K562 (cell line): ENCODE data around the gene SRM. TPM values are rescaled to one million over a fixed set of nuclear protein-coding genes. Genes with fewer than 3 reads are reported as not detected.

Experiments
- BRD9 ChIP-seq: fragments of 450-650 bp; IDR thresholded peaks from 2 replicates; pipeline ENCODE4 v1.6.1; 2018; ENCODE audit warnings: low read depth; ENCODE audit not compliant: partially characterized antibody
- C11orf30 ChIP-seq: fragments of 450-650 bp; IDR thresholded peaks from 2 replicates; pipeline ENCODE4 v1.6.1; 2016; ENCODE audit warnings: low read depth, mild to moderate bottlenecking
- E2F1 ChIP-seq: sonication (generic); formaldehyde crosslinking; IDR thresholded peaks from 2 replicates; pipeline ENCODE4 v1.8.1; 2023; ENCODE audit warnings: mild to moderate bottlenecking, missing genetic modification reagents, moderate library complexity
- IRF1 ChIP-seq: sonication (generic); formaldehyde crosslinking; IDR thresholded peaks from 2 replicates; pipeline ENCODE4 v1.8.0; 2022; ENCODE audit warnings: missing genetic modification reagents, mild to moderate bottlenecking, borderline replicate concordance
- KDM5B ChIP-seq: fragments of 200-600 bp; sonication (generic); IDR thresholded peaks from 2 replicates; pipeline ENCODE4 v1.6.1; 2012; ENCODE audit warnings: low read depth, mild to moderate bottlenecking, moderate library complexity, low read length, control low read depth, inconsistent platforms; ENCODE audit not compliant: insufficient replicate concordance
- L3MBTL2 ChIP-seq: fragments of 450-650 bp; IDR thresholded peaks from 2 replicates; pipeline ENCODE4 v1.6.1; 2016; ENCODE audit warnings: mild to moderate bottlenecking, moderate library complexity
- MAFF ChIP-seq: IDR thresholded peaks from 2 replicates; pipeline ENCODE4 v1.6.1; 2012; ENCODE audit warnings: low read length, improper control_type of control experiment
- NKRF ChIP-seq: fragments of 450-650 bp; IDR thresholded peaks from 2 replicates; pipeline ENCODE4 v1.6.1; 2016; ENCODE audit warnings: borderline replicate concordance
- PHB2 ChIP-seq: fragments of 450-650 bp; IDR thresholded peaks from 2 replicates; pipeline ENCODE4 v1.6.1; 2017; ENCODE audit warnings: low read depth
- PHF8 ChIP-seq: fragments of 200-600 bp; sonication (generic); IDR thresholded peaks from 2 replicates; pipeline ENCODE4 v1.6.1; 2012; ENCODE audit warnings: mixed run types, mild to moderate bottlenecking, inconsistent platforms, low read length, moderate library complexity, borderline replicate concordance
- PML ChIP-seq: IDR thresholded peaks from 2 replicates; pipeline ENCODE4 v1.6.1; 2012; ENCODE audit warnings: low read length, inconsistent platforms
- POLR2AphosphoS5 ChIP-seq: IDR thresholded peaks from 2 replicates; pipeline ENCODE4 v1.6.1; 2011; ENCODE audit warnings: mild to moderate bottlenecking, low read depth, low read length, moderate library complexity; ENCODE audit not compliant: control insufficient read depth, insufficient read depth
- PTRF ChIP-seq: fragments of 450-650 bp; IDR thresholded peaks from 2 replicates; pipeline ENCODE4 v1.6.1; 2016; ENCODE audit warnings: mild to moderate bottlenecking, missing genetic modification characterization, missing compliant biosample characterization
- SREBF1 ChIP-seq: fragments of 150-350 bp; IDR thresholded peaks from 2 replicates; pipeline ENCODE4 v1.6.1; 2014; ENCODE audit warnings: antibody characterized with exemption, low read depth, low read length, borderline replicate concordance
- TRIM24 ChIP-seq, 2 experiments: fragments of 450-650 bp; IDR thresholded peaks; 2 replicates each; pipeline ENCODE4 v1.6.1; 2016
- VEZF1 ChIP-seq: fragments of 200-800 bp; sonication (Bioruptor generic); IDR thresholded peaks from 2 replicates; pipeline ENCODE4 v1.6.1; 2017; ENCODE audit warnings: missing genetic modification characterization, missing compliant biosample characterization
- YY1 ChIP-seq, 3 experiments: IDR thresholded peaks; 2 replicates each; pipeline ENCODE4 v1.6.1; 2011; ENCODE audit warnings: low read length in 2 of 3, mild to moderate bottlenecking in 2 of 3, moderate library complexity in 2 of 3, borderline replicate concordance in 1 of 3, control low read depth in 1 of 3, low read depth in 1 of 3; ENCODE audit not compliant: insufficient read depth in 3 of 3, insufficient replicate concordance in 2 of 3, control insufficient read depth in 1 of 3, insufficient read length in 1 of 3; ENCODE audit errors: extremely low read depth in 1 of 3
- ZFX ChIP-seq: sonication (generic); formaldehyde crosslinking; IDR thresholded peaks from 2 replicates; pipeline ENCODE4 v1.8.0; 2022; ENCODE audit warnings: mild to moderate bottlenecking, missing genetic modification reagents, moderate library complexity
- ZNF274 ChIP-seq: IDR thresholded peaks from 2 replicates; pipeline ENCODE4 v1.6.1; 2011; ENCODE audit warnings: low read depth, mild to moderate bottlenecking, low read length, moderate library complexity, borderline replicate concordance
- ZNF282 ChIP-seq: sonication (generic); formaldehyde crosslinking; IDR thresholded peaks from 2 replicates; pipeline ENCODE4 v1.8.1; 2023; ENCODE audit warnings: missing genetic modification reagents
- ZNF41 ChIP-seq: fragments of 250-450 bp; sonication (Bioruptor Pico); conservative IDR thresholded peaks from 2 replicates; pipeline ENCODE4 v1.4.0; 2020; ENCODE audit warnings: mild to moderate bottlenecking
- polyA plus RNA-seq, 8 experiments: library from polyadenylated mRNA; depleted of rRNA in 4 of 8; stranded (reverse) in 5 of 8; unstranded in 3 of 8; fragments of >200 nt; fragmentation: Nextera tagmentation in 2 of 8; fragmentation: Illumina TruSeq in 1 of 8; extraction: Ambion mirVana in 2 of 8; extraction: Trizol in 1 of 8; gene quantifications; 2 replicates each; pipeline versions ENCODE4 v1.2.1 to v1.2.3, GENCODE V29; 2011 to 2014; ENCODE audit warnings: inconsistent platforms in 1 of 8, missing spikeins in 1 of 8
- total RNA-seq, 7 experiments: library from RNA; depleted of rRNA in 6 of 7; stranded (reverse); fragments of >200 nt in 6 of 7; fragmentation: Illumina TruSeq in 2 of 7; extraction: Trizol in 2 of 7; gene quantifications; 2 replicates each; pipeline versions ENCODE4 v1.2.1 to v1.2.3, GENCODE V29; 2011 to 2021; ENCODE audit warnings: low replicate concordance in 1 of 7

Gene SRM
- total and polyA plus RNA-seq, 9 of the 15 experiments (the other 6 are each of a cell fraction or from before 2014, with no cell fraction given) = 23.9 to 373 (median 82.5) TPM

- peak; percentile 93; the same call in 1 of the 2 replicates for TF ChIP-seq E2F1 (CRISPR knock-in tag)
- peak; percentile 100 for TF ChIP-seq ZFX (CRISPR knock-in tag)
- peak; percentile 87 for TF ChIP-seq MAFF
- peak; percentile 93 for TF ChIP-seq SREBF1
- peak; percentile 71 for TF ChIP-seq L3MBTL2
- peak; percentile 96 for TF ChIP-seq ZNF282 (CRISPR knock-in tag)
- peak in 1 of 2 experiments; percentile 65; a peak in 1 of 4 replicates for TF ChIP-seq TRIM24 (IDR thresholded peaks at IDR 0.05)
- TF ChIP-seq ZNF274 = 0 out of 2 replicates have a peak, but pooled peaks have one; percentile 42
- TF ChIP-seq C11orf30 = peak; percentile 84
- peak; percentile 89 for TF ChIP-seq NKRF
- peak; percentile 50; the same call in 1 of the 2 replicates for TF ChIP-seq PHB2
- peak; percentile 94 for TF ChIP-seq VEZF1 (CRISPR knock-in tag)
- TF ChIP-seq PHF8 = peak; percentile 98
- TF ChIP-seq BRD9 = peak; percentile 52
- peak; percentile 88 for TF ChIP-seq KDM5B
- peak; percentile 88 to 98 (median 95) for TF ChIP-seq YY1 (IDR thresholded peaks at IDR 0.05; ENCODE audit: borderline replicate concordance in 1 of 3, control insufficient read depth in 1 of 3, extremely low read depth in 1 of 3, insufficient read depth in 3 of 3, insufficient read length in 1 of 3, insufficient replicate concordance in 2 of 3, low read depth in 1 of 3, low read length in 2 of 3)
- TF ChIP-seq ZNF41 = no peak
- TF ChIP-seq PML = peak; percentile 87
- TF ChIP-seq POLR2AphosphoS5 = peak; percentile 84
- 0 out of 2 replicates have a peak, but pooled peaks have one; percentile 52 for TF ChIP-seq IRF1
- no peak for TF ChIP-seq PTRF
These were observed 47.3 kb downstream of the SRM start, which contains the start of gene TARDBP (continued) for GRCh38 chr1:11012260-11013159.
